A549 (cell line): ENCODE measurements around the gene CPPED1. TPM values are rescaled to one million over a fixed set of nuclear protein-coding genes. Genes with fewer than 3 reads are reported as not detected.

Experiments used
- ATAC-seq, 2 experiments: fragments of 200-7000 bp in 1 of 2; fragments of >200 bp in 1 of 2; cut with Nextera tagmentation in 1 of 2; cut with Tn5 transposase in 1 of 2; 3 replicates each; pipeline versions ENCODE4 v1.8.0 to v1.9.1; 2018 to 2020; ENCODE audit warnings: mild to moderate bottlenecking in 1 of 2, moderate library complexity in 1 of 2
- CTCF ChIA-PET: fragments of 300-600 bp; sonication (Branson Sonifier 250); formaldehyde crosslinking; extraction: SDS; loops from one replicate; lab custom pipeline; 2021; ENCODE audit warnings: antibody characterized with exemption, inconsistent platforms; lab: Yijun Ruan, JAX
- POLR2A ChIA-PET: fragments of 350-600 bp; formaldehyde crosslinking; extraction: SDS; loops from one replicate; lab custom pipeline; 2021; ENCODE audit warnings: antibody characterized with exemption, inconsistent platforms; lab: Yijun Ruan, JAX
- DNase-seq, 2 experiments: peaks; one replicate each; pipeline versions ENCODE4 v3.0.0 to v3.0.0-alpha.2; 2011 to 2016; ENCODE audit warnings: low read depth in 1 of 2, low spot score in 1 of 2
- FAIRE-seq: peaks from 2 replicates; lab custom pipeline; 2011; peaks lifted over from hg19 to GRCh38; lab: Jason Lieb, UNC
- H3K27ac ChIP-seq, 2 experiments: fragments of >200 bp; sonication (Bioruptor Twin); formaldehyde crosslinking; 3 replicates each; pipeline ENCODE4 v1.5.1; 2016 to 2017
- H3K4me1 ChIP-seq: fragments of >200 bp; sonication (Bioruptor Twin); formaldehyde crosslinking; 3 replicates; pipeline ENCODE4 v1.6.1; 2016
- H3K4me2 ChIP-seq: fragments of >200 bp; sonication (Bioruptor Twin); formaldehyde crosslinking; 3 replicates; pipeline ENCODE4 v1.6.1; 2016
- H3K4me3 ChIP-seq: fragments of >200 bp; sonication (Bioruptor Twin); formaldehyde crosslinking; 3 replicates; pipeline ENCODE4 v1.5.1; 2016
- H3K9me3 ChIP-seq: fragments of >200 bp; sonication (Bioruptor Twin); formaldehyde crosslinking; 3 replicates; pipeline ENCODE4 v1.6.1; 2016
- CBX2 ChIP-seq: fragments of 200-600 bp; sonication (generic); IDR thresholded peaks from 2 replicates; pipeline ENCODE4 v1.6.1; 2016; ENCODE audit warnings: low read depth, mild to moderate bottlenecking, borderline replicate concordance
- ESRRA ChIP-seq: fragments of 150-350 bp; IDR thresholded peaks from 2 replicates; pipeline ENCODE4 v1.6.1; 2014; ENCODE audit warnings: mild to moderate bottlenecking, low read length, borderline replicate concordance
- FOSB ChIP-seq: fragments of 250-450 bp; sonication (Bioruptor Pico); IDR thresholded peaks from 2 replicates; pipeline ENCODE4 v1.5.0; 2020; ENCODE audit warnings: mild to moderate bottlenecking, moderate library complexity
- HOXB5 ChIP-seq: fragments of 250-450 bp; sonication (Bioruptor Pico); IDR thresholded peaks from 2 replicates; pipeline ENCODE4 v1.5.0; 2020; ENCODE audit warnings: mild to moderate bottlenecking, moderate library complexity
- JUNB ChIP-seq: fragments of >200 bp; sonication (Bioruptor Twin); formaldehyde crosslinking; IDR thresholded peaks from 2 replicates; pipeline ENCODE4 v1.6.1; 2016
- KDM5A ChIP-seq: fragments of 200-600 bp; sonication (generic); IDR thresholded peaks from 2 replicates; pipeline ENCODE4 v1.6.1; 2016; ENCODE audit warnings: antibody characterized with exemption, mild to moderate bottlenecking
- MAZ ChIP-seq: fragments of 150-350 bp; IDR thresholded peaks from 2 replicates; pipeline ENCODE4 v1.6.1; 2014; ENCODE audit warnings: antibody characterized with exemption, low read depth, low read length, borderline replicate concordance
- NFE2L2 ChIP-seq: fragments of 150-350 bp; conservative IDR thresholded peaks from 2 replicates; pipeline ENCODE4 v1.6.1; 2014; ENCODE audit warnings: low read length
- NPAS2 ChIP-seq: fragments of 250-450 bp; sonication (Bioruptor Pico); IDR thresholded peaks from 2 replicates; pipeline ENCODE4 v1.8.0; 2022; ENCODE audit warnings: mild to moderate bottlenecking, moderate library complexity, borderline replicate concordance
- NR3C1 ChIP-seq: fragments of >200 bp; sonication (Bioruptor Twin); formaldehyde crosslinking; IDR thresholded peaks from 3 replicates; pipeline ENCODE4 v1.6.1; 2017
- POLR2A ChIP-seq: IDR thresholded peaks from 2 replicates; pipeline ENCODE4 v1.6.1; 2012; ENCODE audit warnings: mild to moderate bottlenecking, low read length
- POLR2AphosphoS2 ChIP-seq: conservative IDR thresholded peaks from 2 replicates; pipeline ENCODE4 v1.6.1; 2012; ENCODE audit warnings: low read length, improper control_type of control experiment, inconsistent platforms
- RFX5 ChIP-seq: fragments of 450-650 bp; IDR thresholded peaks from 2 replicates; pipeline ENCODE4 v1.7.1; 2014; ENCODE audit warnings: antibody characterized with exemption, mild to moderate bottlenecking, moderate library complexity
- TFCP2L1 ChIP-seq: fragments of 250-450 bp; sonication (Bioruptor Pico); IDR thresholded peaks from 2 replicates; pipeline ENCODE4 v1.5.0; 2021; ENCODE audit warnings: mild to moderate bottlenecking
- TP53 ChIP-seq: fragments of 250-450 bp; sonication (Bioruptor Pico); IDR thresholded peaks from 2 replicates; pipeline ENCODE4 v1.5.0; 2021; ENCODE audit warnings: mild to moderate bottlenecking, moderate library complexity
- WGBS: methylation state at CpG from one replicate; pipeline ENCODE4 v1.1.6; 2017; ENCODE audit errors: missing lambda C conversion rate; 5-methylcytosine and 5-hydroxymethylcytosine counted together
- polyA plus RNA-seq, 4 experiments: library from polyadenylated mRNA; depleted of rRNA in 3 of 4; stranded (reverse); fragments of >200 nt; fragmentation: RNase III in 1 of 4; extraction: RNeasy Plus Mini Kit Qiagen cat#74134 plus additional on column Dnase treatment in 1 of 4; gene quantifications; 2 replicates in 3 of 4; 3 replicates in 1 of 4; pipeline ENCODE4 v1.2.3, GENCODE V29; 2011 to 2017
- TF ChIP-seq, protein P1 (sequence below): fragments of 250-450 bp; sonication (Bioruptor Pico); IDR thresholded peaks from 2 replicates; pipeline ENCODE4 v1.5.0; 2020; ENCODE audit warnings: low read depth, mild to moderate bottlenecking, moderate library complexity
- TF ChIP-seq, protein P2 (sequence below): fragments of >200 bp; sonication (Bioruptor Twin); formaldehyde crosslinking; IDR thresholded peaks from 3 replicates; pipeline ENCODE4 v1.6.1; 2016
- TF ChIP-seq, protein P3 (sequence below): IDR thresholded peaks from 2 replicates; pipeline ENCODE4 v1.6.1; 2012
- TF ChIP-seq, protein P4 (sequence below): fragments of 250-450 bp; sonication (Bioruptor Pico); IDR thresholded peaks from 2 replicates; pipeline ENCODE4 v1.5.0; 2021; ENCODE audit warnings: mild to moderate bottlenecking, moderate library complexity, borderline replicate concordance
- TF ChIP-seq, protein P5 (sequence below): fragments of 450-650 bp; IDR thresholded peaks from 2 replicates; pipeline ENCODE4 v1.6.1; 2014; ENCODE audit warnings: antibody characterized with exemption
- TF ChIP-seq, protein P6 (sequence below): fragments of 200-600 bp; sonication (generic); IDR thresholded peaks from 2 replicates; pipeline ENCODE4 v1.6.1; 2016; ENCODE audit warnings: antibody characterized with exemption, mild to moderate bottlenecking, moderate library complexity

The CPPED1 gene
- polyA plus RNA-seq, 2 of the 4 experiments (the other 2 are of a cell fraction): 16.1 to 30.5 TPM

DNA sequence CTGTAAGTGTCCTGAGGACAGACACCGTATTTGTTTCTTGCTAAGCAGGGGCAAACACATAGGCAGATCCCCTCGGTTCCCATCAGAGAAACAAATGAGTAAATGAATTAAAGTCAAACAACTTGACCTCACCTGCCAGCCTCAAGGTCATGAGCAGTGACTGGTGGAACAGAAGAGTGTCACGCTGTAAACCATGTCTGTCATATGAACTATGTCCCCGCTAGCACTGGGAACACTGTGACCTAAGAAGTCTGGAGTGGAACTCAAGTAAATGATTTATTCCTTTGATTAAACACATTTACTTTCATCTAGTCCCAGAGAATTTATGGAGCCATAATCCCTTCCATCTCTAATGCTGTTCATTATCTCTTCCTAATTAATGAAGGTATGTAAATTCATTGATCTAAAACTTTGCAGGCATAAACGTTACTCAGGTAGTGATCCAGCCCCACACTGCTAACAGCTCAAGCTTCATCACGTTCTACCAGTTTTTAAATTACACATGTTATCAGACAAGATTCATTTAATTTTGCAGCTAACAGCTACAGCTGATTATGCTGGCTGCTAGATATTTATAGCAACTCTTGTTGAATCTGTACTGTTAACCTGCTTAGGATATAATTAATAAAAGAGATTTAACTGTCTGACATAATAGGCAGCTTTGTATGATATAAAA, 38.7 kb downstream of the CPPED1 start (continued):
- TF ChIP-seq, protein P1, sequence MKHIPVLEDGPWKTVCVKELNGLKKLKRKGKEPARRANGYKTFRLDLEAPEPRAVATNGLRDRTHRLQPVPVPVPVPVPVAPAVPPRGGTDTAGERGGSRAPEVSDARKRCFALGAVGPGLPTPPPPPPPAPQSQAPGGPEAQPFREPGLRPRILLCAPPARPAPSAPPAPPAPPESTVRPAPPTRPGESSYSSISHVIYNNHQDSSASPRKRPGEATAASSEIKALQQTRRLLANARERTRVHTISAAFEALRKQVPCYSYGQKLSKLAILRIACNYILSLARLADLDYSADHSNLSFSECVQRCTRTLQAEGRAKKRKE (CRISPR knock-in tag): no peak
- TF ChIP-seq ESRRA: no peak

DNA sequence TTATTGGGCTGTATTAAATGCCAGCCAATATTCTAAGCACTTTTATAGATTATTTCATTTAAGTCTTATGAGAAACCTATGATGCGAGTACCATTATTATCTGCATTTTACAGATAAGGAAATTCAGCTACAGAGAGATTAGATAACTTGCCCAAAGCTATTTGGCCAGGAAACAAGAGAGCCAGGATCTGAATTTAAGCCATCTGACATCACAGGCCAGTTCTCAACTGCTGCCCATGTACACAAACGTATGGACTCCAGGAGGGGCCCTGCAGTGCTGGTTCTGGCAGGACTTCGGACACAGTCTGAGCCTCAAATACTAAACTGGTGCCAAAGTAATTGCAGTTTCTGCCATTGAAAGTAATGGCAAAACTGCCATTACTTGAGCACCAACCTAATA, 40.2 kb downstream of the CPPED1 start:
- H3K27ac ChIP-seq: no peak overlapping the region
- FAIRE-seq (no peak), DNase-seq (no peak), ATAC-seq (no peak)
- no peak overlapping the region for H3K4me2 ChIP-seq
- TF ChIP-seq TP53 (CRISPR knock-in tag): no peak
- TF ChIP-seq, protein P2, sequence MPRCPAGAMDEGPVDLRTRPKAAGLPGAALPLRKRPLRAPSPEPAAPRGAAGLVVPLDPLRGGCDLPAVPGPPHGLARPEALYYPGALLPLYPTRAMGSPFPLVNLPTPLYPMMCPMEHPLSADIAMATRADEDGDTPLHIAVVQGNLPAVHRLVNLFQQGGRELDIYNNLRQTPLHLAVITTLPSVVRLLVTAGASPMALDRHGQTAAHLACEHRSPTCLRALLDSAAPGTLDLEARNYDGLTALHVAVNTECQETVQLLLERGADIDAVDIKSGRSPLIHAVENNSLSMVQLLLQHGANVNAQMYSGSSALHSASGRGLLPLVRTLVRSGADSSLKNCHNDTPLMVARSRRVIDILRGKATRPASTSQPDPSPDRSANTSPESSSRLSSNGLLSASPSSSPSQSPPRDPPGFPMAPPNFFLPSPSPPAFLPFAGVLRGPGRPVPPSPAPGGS: no peak
- no peak for TF ChIP-seq POLR2A
- no peak for TF ChIP-seq FOSB (CRISPR knock-in tag)
- TF ChIP-seq HOXB5 (CRISPR knock-in tag): no peak
- TF ChIP-seq, protein P3, sequence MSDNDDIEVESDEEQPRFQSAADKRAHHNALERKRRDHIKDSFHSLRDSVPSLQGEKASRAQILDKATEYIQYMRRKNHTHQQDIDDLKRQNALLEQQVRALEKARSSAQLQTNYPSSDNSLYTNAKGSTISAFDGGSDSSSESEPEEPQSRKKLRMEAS: no peak
- TF ChIP-seq TFCP2L1: no peak
- TF ChIP-seq, protein P4, sequence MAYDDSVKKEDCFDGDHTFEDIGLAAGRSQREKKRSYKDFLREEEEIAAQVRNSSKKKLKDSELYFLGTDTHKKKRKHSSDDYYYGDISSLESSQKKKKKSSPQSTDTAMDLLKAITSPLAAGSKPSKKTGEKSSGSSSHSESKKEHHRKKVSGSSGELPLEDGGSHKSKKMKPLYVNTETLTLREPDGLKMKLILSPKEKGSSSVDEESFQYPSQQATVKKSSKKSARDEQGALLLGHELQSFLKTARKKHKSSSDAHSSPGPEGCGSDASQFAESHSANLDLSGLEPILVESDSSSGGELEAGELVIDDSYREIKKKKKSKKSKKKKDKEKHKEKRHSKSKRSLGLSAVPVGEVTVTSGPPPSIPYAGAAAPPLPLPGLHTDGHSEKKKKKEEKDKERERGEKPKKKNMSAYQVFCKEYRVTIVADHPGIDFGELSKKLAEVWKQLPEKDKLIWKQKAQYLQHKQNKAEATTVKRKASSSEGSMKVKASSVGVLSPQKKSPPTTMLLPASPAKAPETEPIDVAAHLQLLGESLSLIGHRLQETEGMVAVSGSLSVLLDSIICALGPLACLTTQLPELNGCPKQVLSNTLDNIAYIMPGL (CRISPR knock-in tag): no peak
- no peak for TF ChIP-seq NPAS2
- TF ChIP-seq ESRRA: no peak
- TF ChIP-seq, protein P5, sequence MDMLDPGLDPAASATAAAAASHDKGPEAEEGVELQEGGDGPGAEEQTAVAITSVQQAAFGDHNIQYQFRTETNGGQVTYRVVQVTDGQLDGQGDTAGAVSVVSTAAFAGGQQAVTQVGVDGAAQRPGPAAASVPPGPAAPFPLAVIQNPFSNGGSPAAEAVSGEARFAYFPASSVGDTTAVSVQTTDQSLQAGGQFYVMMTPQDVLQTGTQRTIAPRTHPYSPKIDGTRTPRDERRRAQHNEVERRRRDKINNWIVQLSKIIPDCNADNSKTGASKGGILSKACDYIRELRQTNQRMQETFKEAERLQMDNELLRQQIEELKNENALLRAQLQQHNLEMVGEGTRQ: no peak
- no peak for TF ChIP-seq MAZ
- no peak for TF ChIP-seq NR3C1
- CTCF ChIA-PET: interaction anchor here (0.6 to 1.2 kb wide), 2 partner anchors 125 to 173 kb away, joined by 3 read pairs; no protein-coding TSS in a partner anchor
- WGBS: 89% methylated on average over 3 of the region's 3 CpGs
- POLR2A ChIA-PET: no interaction called here
- no peaks in the 10 kb centered on the region for H3K4me1 ChIP-seq
- H3K9me3 ChIP-seq: no peaks in the 10 kb centered on the region
- no peak overlapping the region for H3K4me3 ChIP-seq

DNA sequence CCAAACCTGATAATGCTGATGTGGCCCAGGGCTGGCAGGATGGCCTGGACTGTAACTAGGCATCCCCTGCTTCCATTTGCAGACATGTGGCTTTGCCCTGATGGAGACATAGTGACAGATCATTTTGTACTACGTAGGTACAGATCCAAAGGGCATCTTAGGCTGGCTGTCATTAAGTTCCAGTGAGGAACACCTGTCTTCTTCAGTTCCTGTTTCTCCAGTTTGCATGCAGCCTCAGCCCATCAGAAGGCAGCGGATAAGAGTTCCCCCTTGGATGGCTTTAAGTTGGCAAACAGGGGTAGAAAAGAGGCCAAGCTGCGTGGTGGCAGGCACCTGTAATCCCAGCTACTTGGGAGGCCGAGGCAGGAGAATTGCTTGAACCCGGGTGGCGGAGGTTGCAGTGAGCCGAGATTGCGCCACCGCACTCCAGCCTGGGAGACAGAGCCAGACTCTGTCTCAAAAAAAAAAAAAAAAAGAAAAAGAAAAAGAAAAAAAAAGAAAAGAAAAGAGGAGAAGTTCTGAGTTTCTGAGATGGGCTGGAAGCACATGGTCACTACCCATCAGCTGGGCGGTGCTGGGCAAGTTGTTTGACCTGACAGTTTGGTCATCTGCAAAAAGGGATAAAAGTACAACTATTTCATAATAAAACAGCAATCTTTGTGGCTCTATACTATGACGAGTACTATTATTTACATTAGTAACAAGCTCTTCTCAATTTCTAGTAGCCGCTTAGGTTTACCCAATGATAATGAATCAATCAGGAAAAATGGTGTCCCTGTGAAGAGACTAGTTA, 42.7 kb downstream of the CPPED1 start:
- ChIA-PET CTCF (interaction anchor here (0.6 to 0.8 kb wide), 2 partner anchors 24 to 301 kb away, joined by 3 read pairs; no protein-coding TSS in a partner anchor), POLR2A (no interaction called here)
- TF ChIP-seq KDM5A (no peak), TFCP2L1 (no peak), NFE2L2 (no peak), CBX2 (no peak), MAZ (no peak), RFX5 (no peak), POLR2AphosphoS2 (no peak), JUNB (no peak), HOXB5 (CRISPR knock-in tag) (no peak), ESRRA (no peak)
- TF ChIP-seq, protein P1 (CRISPR knock-in tag): no peak
- TF ChIP-seq, protein P6, sequence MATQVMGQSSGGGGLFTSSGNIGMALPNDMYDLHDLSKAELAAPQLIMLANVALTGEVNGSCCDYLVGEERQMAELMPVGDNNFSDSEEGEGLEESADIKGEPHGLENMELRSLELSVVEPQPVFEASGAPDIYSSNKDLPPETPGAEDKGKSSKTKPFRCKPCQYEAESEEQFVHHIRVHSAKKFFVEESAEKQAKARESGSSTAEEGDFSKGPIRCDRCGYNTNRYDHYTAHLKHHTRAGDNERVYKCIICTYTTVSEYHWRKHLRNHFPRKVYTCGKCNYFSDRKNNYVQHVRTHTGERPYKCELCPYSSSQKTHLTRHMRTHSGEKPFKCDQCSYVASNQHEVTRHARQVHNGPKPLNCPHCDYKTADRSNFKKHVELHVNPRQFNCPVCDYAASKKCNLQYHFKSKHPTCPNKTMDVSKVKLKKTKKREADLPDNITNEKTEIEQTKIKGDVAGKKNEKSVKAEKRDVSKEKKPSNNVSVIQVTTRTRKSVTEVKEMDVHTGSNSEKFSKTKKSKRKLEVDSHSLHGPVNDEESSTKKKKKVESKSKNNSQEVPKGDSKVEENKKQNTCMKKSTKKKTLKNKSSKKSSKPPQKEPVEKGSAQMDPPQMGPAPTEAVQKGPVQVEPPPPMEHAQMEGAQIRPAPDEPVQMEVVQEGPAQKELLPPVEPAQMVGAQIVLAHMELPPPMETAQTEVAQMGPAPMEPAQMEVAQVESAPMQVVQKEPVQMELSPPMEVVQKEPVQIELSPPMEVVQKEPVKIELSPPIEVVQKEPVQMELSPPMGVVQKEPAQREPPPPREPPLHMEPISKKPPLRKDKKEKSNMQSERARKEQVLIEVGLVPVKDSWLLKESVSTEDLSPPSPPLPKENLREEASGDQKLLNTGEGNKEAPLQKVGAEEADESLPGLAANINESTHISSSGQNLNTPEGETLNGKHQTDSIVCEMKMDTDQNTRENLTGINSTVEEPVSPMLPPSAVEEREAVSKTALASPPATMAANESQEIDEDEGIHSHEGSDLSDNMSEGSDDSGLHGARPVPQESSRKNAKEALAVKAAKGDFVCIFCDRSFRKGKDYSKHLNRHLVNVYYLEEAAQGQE: no peak
- no peak for ATAC-seq
- Histone ChIP-seq H3K4me2 (no peak overlapping the region), H3K4me3 (no peak overlapping the region), H3K27ac (no peak overlapping the region), H3K4me1 (no peaks in the 10 kb centered on the region), H3K9me3 (no peaks in the 10 kb centered on the region)
- no peak for DNase-seq
- FAIRE-seq: no peak
- 89% methylated on average over 12 of the region's 12 CpGs for WGBS
